Endothelial cell of hepatic sinusoid (primary cell): ENCODE measurements around the gene COP1.

ENCODE experiments used
- in situ Hi-C: cut with HindIII; loops from 2 replicates; pipeline ENCODE4 v1.10.0; 2017; ENCODE audit warnings: low sequenced_read_pairs

Gene COP1

GRCh38 chr1:175976865-175977642 is 230.0 kb downstream of the COP1 start:
- in situ Hi-C loops: loop anchor here (5.0 kb wide), 2 partner anchors 35 to 70 kb away; no protein-coding TSS in a partner anchor

GRCh38 chr1:175969231-175969630 is 237.9 kb downstream of the COP1 start:
- in situ Hi-C loops: no loop called here

- in situ Hi-C loops: no loop called here
Observed at GRCh38 chr1:175968486-175969172, 238.5 kb downstream of the COP1 start.

- in situ Hi-C loops: no loop called here
Observed at GRCh38 chr1:175963740-175964139, 243.3 kb downstream of the COP1 start.

- in situ Hi-C loops: no loop called here
Observed at GRCh38 chr1:175960169-175960568, 246.9 kb downstream of the COP1 start.

- in situ Hi-C loops: no loop called here
Observed at GRCh38 chr1:175951627-175952026, 255.5 kb downstream of the COP1 start.

GRCh38 chr1:175947771-175948170 is 259.3 kb downstream of the COP1 start:
- in situ Hi-C loops: no loop called here

GRCh38 chr1:175944591-175944990 is 262.5 kb downstream of the COP1 start:
- in situ Hi-C loops: loop anchor here (5.0 kb wide), 1 partner anchor 33 kb away; no protein-coding TSS in a partner anchor

GRCh38 chr1:175941164-175941563 is 265.9 kb downstream of the COP1 start:
- in situ Hi-C loops: loop anchor here (5.0 kb wide), 1 partner anchor 36 kb away; no protein-coding TSS in a partner anchor

- in situ Hi-C loops: no loop called here
Observed at GRCh38 chr1:175936736-175937135, 270.4 kb downstream of the COP1 start.

- in situ Hi-C loops: no loop called here
Observed at GRCh38 chr1:175935566-175936115, 271.4 kb downstream of the COP1 start.

GRCh38 chr1:175935166-175935565 is 271.9 kb downstream of the COP1 start:
- in situ Hi-C loops: no loop called here

- in situ Hi-C loops: no loop called here
Observed at GRCh38 chr1:175933801-175934200, 273.3 kb downstream of the COP1 start.

- in situ Hi-C loops: no loop called here
Observed at GRCh38 chr1:175927944-175928343, 279.1 kb downstream of the COP1 start.

GRCh38 chr1:175922254-175922881 is 284.7 kb downstream of the COP1 start:
- in situ Hi-C loops: no loop called here

- in situ Hi-C loops: no loop called here
Observed at GRCh38 chr1:175920381-175920780, 286.7 kb downstream of the COP1 start.

- in situ Hi-C loops: no loop called here
Observed at GRCh38 chr1:175919001-175919400, 288.1 kb downstream of the COP1 start.

- in situ Hi-C loops: no loop called here
Observed at GRCh38 chr1:175918364-175918801, 288.7 kb downstream of the COP1 start.

GRCh38 chr1:175914115-175914514 is 293.0 kb downstream of the COP1 start:
- in situ Hi-C loops: no loop called here

- in situ Hi-C loops: no loop called here
Observed at GRCh38 chr1:175911138-175911537, 295.9 kb downstream of the COP1 start.

GRCh38 chr1:175906370-175906769 is 300.7 kb downstream of the COP1 start:
- in situ Hi-C loops: loop anchor here (5.0 kb wide), 1 partner anchor 71 kb away; no protein-coding TSS in a partner anchor
